ENCODE results near the gene TMEFF2. TPM values are rescaled to one million over a fixed set of nuclear protein-coding genes. Genes with fewer than 3 reads are reported as not detected.

The TMEFF2 gene
- total RNA-seq, 1 donor from 2014 or later: not detected

- Histone ChIP-seq H3K36me3 (no peaks in the 10 kb centered on the region), H3K4me1 (no peaks in the 10 kb centered on the region), H3K27me3 (no peaks in the 10 kb centered on the region), H3K4me3 (no peak overlapping the region), H3K27ac (no peak overlapping the region), H3K9me3 (no peaks in the 10 kb centered on the region)
- DNase-seq (ENCODE audit: low spot score in 2 of 2): no peak
- intact Hi-C loops (cut with DNase I): no loop called here
- TF ChIP-seq CTCF (IDR thresholded peaks at IDR 0.05): no peak
Observed at GRCh38 chr2:192051533-192051932, 143.2 kb downstream of the TMEFF2 start.

- Histone ChIP-seq H3K4me3 (no peak overlapping the region), H3K27ac (no peak overlapping the region), H3K9me3 (no peaks in the 10 kb centered on the region), H3K4me1 (no peaks in the 10 kb centered on the region), H3K36me3 (no peaks in the 10 kb centered on the region), H3K27me3 (no peaks in the 10 kb centered on the region)
- no peak for TF ChIP-seq CTCF (IDR thresholded peaks at IDR 0.05)
- intact Hi-C loops (cut with DNase I): no loop called here
- DNase-seq (ENCODE audit: low spot score in 2 of 2): no peak
Observed at GRCh38 chr2:192049362-192049761, 145.4 kb downstream of the TMEFF2 start.

- Histone ChIP-seq H3K9me3 (no peaks in the 10 kb centered on the region), H3K27me3 (no peaks in the 10 kb centered on the region), H3K4me3 (no peak overlapping the region), H3K4me1 (no peaks in the 10 kb centered on the region), H3K36me3 (no peaks in the 10 kb centered on the region), H3K27ac (no peak overlapping the region)
- no peak for DNase-seq (ENCODE audit: low spot score in 2 of 2)
- no peak for TF ChIP-seq CTCF (IDR thresholded peaks at IDR 0.05)
- intact Hi-C loops (cut with DNase I): no loop called here
Observed at GRCh38 chr2:192047315-192048107, 147.2 kb downstream of the TMEFF2 start.

- Histone ChIP-seq H3K4me1 (no peaks in the 10 kb centered on the region), H3K36me3 (no peaks in the 10 kb centered on the region), H3K27ac (no peak overlapping the region), H3K27me3 (no peaks in the 10 kb centered on the region), H3K4me3 (no peak overlapping the region), H3K9me3 (no peaks in the 10 kb centered on the region)
- no peak for TF ChIP-seq CTCF (IDR thresholded peaks at IDR 0.05)
- DNase-seq (ENCODE audit: low spot score in 2 of 2): no peak
- intact Hi-C loops (cut with DNase I): no loop called here
Observed at GRCh38 chr2:192044496-192044895, 150.2 kb downstream of the TMEFF2 start.

GRCh38 chr2:192043216-192043870 is 151.4 kb downstream of the TMEFF2 start:
- Histone ChIP-seq H3K27me3 (no peaks in the 10 kb centered on the region), H3K27ac (no peak overlapping the region), H3K9me3 (no peaks in the 10 kb centered on the region), H3K4me1 (no peaks in the 10 kb centered on the region), H3K36me3 (no peaks in the 10 kb centered on the region), H3K4me3 (no peak overlapping the region)
- no peak for TF ChIP-seq CTCF (IDR thresholded peaks at IDR 0.05)
- no peak for DNase-seq (ENCODE audit: low spot score in 2 of 2)
- intact Hi-C loops (cut with DNase I): no loop called here
